Suprapubic skin (tissue), 4 donors: ENCODE data around the gene CABLES2. TPM values are rescaled to one million over a fixed set of nuclear protein-coding genes. Genes with fewer than 3 reads are reported as not detected.

Source experiments
- DNase-seq, 2 donors: peaks; one replicate each; pipeline ENCODE4 v3.0.0-alpha.2; 2019; ENCODE audit warnings: low spot score in 2 of 2
- H3K27ac ChIP-seq: fragments of 200-600 bp; sonication (generic); one replicate; pipeline ENCODE4 v1.5.1; 2019
- H3K27me3 ChIP-seq: fragments of 200-600 bp; sonication (generic); one replicate; pipeline ENCODE4 v1.5.1; 2019
- H3K36me3 ChIP-seq: fragments of 200-600 bp; sonication (generic); one replicate; pipeline ENCODE4 v1.5.1; 2019
- H3K4me1 ChIP-seq: fragments of 200-600 bp; sonication (generic); one replicate; pipeline ENCODE4 v1.5.1; 2019
- H3K4me3 ChIP-seq: fragments of 200-600 bp; sonication (generic); one replicate; pipeline ENCODE4 v1.5.1; 2019; ENCODE audit warnings: mild to moderate bottlenecking
- H3K9me3 ChIP-seq: fragments of 200-600 bp; sonication (generic); one replicate; pipeline ENCODE4 v1.5.1; 2019
- CTCF ChIP-seq, 2 donors: fragments of 200-600 bp in 1 of 2; fragments of 450-650 bp in 1 of 2; sonication (generic) in 1 of 2; IDR thresholded peaks; one replicate each; pipeline ENCODE4 v1.5.1; 2016 to 2019; ENCODE audit warnings: antibody characterized with exemption in 2 of 2, mild to moderate bottlenecking in 1 of 2, moderate library complexity in 1 of 2
- EP300 ChIP-seq: sonication (generic); formaldehyde crosslinking; IDR thresholded peaks from one replicate; pipeline ENCODE4 v1.6.1; 2017; ENCODE audit warnings: antibody characterized with exemption
- POLR2A ChIP-seq, 2 donors: fragments of 450-650 bp; IDR thresholded peaks; one replicate each; pipeline ENCODE4 v1.6.1; 2017; ENCODE audit warnings: antibody characterized with exemption in 2 of 2, mild to moderate bottlenecking in 2 of 2, moderate library complexity in 2 of 2
- POLR2AphosphoS5 ChIP-seq, 3 donors: sonication (generic); formaldehyde crosslinking; IDR thresholded peaks; one replicate each; pipeline ENCODE4 v1.6.1; 2017; ENCODE audit warnings: antibody characterized with exemption in 3 of 3
- WGBS: methylation state at CpG from one replicate; pipeline ENCODE4 v1.1.5; 2018; 5-methylcytosine and 5-hydroxymethylcytosine counted together
- total RNA-seq, 4 donors: library from RNA; depleted of rRNA; stranded (reverse); fragments of >200 nt; gene quantifications; one replicate each; pipeline ENCODE4 v1.1.0, GENCODE V29; 2016

Gene CABLES2
- total RNA-seq, 4 donors from 2014 or later = 3.8 to 7.2 (median 4.5) TPM

DNA sequence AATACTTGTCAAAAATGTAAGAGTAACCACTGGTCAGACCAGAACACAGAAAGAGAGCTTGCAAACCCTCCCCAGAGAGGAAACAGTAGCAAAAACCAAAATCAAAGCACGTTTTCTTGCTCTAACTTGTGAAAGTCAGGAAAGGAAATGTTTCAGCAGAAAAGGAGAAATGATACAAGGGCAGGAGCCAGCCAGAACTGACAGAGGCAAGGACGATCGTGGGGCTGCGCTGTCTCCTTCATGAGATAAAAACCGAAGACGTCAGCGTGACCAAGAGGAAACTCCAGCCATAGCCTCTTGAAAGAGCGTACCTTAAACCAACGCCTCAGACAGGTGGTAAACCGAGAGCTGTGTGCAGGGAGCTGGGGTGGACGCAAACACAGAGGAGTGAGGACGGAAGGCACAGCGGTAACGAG lies 67.4 kb downstream of the CABLES2 start:
- H3K4me3 ChIP-seq = no peak overlapping the region
- no peak for DNase-seq
- WGBS = 77% methylated on average over 13 of the region's 14 CpGs
- no peaks in the 10 kb centered on the region for H3K9me3 ChIP-seq
- peaks cover 62% of the 10 kb centered on the region for H3K36me3 ChIP-seq
- H3K4me1 ChIP-seq = no peaks in the 10 kb centered on the region
- H3K27me3 ChIP-seq = no peaks in the 10 kb centered on the region
- TF ChIP-seq POLR2A (IDR thresholded peaks at IDR 0.05) (no peak), POLR2AphosphoS5 (IDR thresholded peaks at IDR 0.05) (no peak), CTCF (IDR thresholded peaks at IDR 0.05) (no peak), EP300 (no peak)
- H3K27ac ChIP-seq = no peak overlapping the region

Other genes starting within 250 kb of the CABLES2 start
- gene MTG2, start 224.3 kb downstream of the CABLES2 start, total RNA-seq = 10 to 100 TPM; 19.1 to 43.0 (median 30.3) TPM
- not detected for gene HRH3, start 187.0 kb downstream of the CABLES2 start, total RNA-seq
- gene OSBPL2, start 168.8 kb downstream of the CABLES2 start, total RNA-seq = 100 to 1,000 TPM in 1 of 4 donors, 10 to 100 TPM in 3; 78.1 to 132 (median 84.0) TPM
- gene ADRM1, start 104.3 kb downstream of the CABLES2 start, total RNA-seq = 100 to 1,000 TPM in 3 of 4 donors, 10 to 100 TPM in 1; 84.7 to 155 (median 146) TPM
- gene LAMA5, start 40.0 kb downstream of the CABLES2 start, total RNA-seq = 100 to 1,000 TPM; 200 to 623 (median 316) TPM
- gene RPS21, start 20.2 kb downstream of the CABLES2 start, total RNA-seq = 1,000 to 10,000 TPM; 1,604 to 3,217 (median 2,363) TPM
- gene RBBP8NL, start 20.3 kb upstream of the CABLES2 start, total RNA-seq = 1 to 10 TPM; 2.0 to 6.6 (median 3.9) TPM
- gene GATA5, start 68.7 kb upstream of the CABLES2 start, total RNA-seq = 1 to 10 TPM in 3 of 4 donors, under 1 TPM in 1; 0.23 to 2.1 (median 1.2) TPM
- 10 to 100 TPM; 50.2 to 59.1 (median 52.7) TPM for gene SLCO4A1, start 235.2 kb upstream of the CABLES2 start, total RNA-seq